ENCODE data around the gene SLC38A9.

Gene SLC38A9

GRCh38 chr5:55584398-55585205, 127.5 kb downstream of the SLC38A9 start:
- in situ Hi-C loops (cut with MboI; ENCODE audit: low sequenced_read_pairs): no loop called here

- in situ Hi-C loops (cut with MboI; ENCODE audit: low sequenced_read_pairs): no loop called here
Observed at GRCh38 chr5:55583578-55583977, 128.5 kb downstream of the SLC38A9 start.

- in situ Hi-C loops (cut with MboI; ENCODE audit: low sequenced_read_pairs): no loop called here
Observed at GRCh38 chr5:55582256-55582655, 129.9 kb downstream of the SLC38A9 start.

- in situ Hi-C loops (cut with MboI; ENCODE audit: low sequenced_read_pairs): no loop called here
Observed at GRCh38 chr5:55580042-55580441, 132.1 kb downstream of the SLC38A9 start.

GRCh38 chr5:55578771-55579170, 133.4 kb downstream of the SLC38A9 start:
- in situ Hi-C loops (cut with MboI; ENCODE audit: low sequenced_read_pairs): no loop called here

- in situ Hi-C loops (cut with MboI; ENCODE audit: low sequenced_read_pairs): no loop called here
Observed at GRCh38 chr5:55577353-55578060, 134.6 kb downstream of the SLC38A9 start.

- in situ Hi-C loops (cut with MboI; ENCODE audit: low sequenced_read_pairs): no loop called here
Observed at GRCh38 chr5:55576661-55577060, 135.5 kb downstream of the SLC38A9 start.

All from HL-60/S4 treated with phorbol 12-myristate 13-acetate at 8.2 ng/mL for 4 days and 3 days (cell line).